Transverse colon (tissue), 4 donors: ENCODE measurements around the gene POU3F1. TPM values are rescaled to one million over a fixed set of nuclear protein-coding genes. Genes with fewer than 3 reads are reported as not detected.

Experiments
- DNase-seq: peaks from one replicate; pipeline ENCODE4 v3.0.0-alpha.2; 2019
- H3K27ac ChIP-seq, 4 donors: fragments of 200-600 bp; sonication (generic); 2 replicates each; pipeline ENCODE4 v1.5.1; 2016 to 2018; ENCODE audit warnings: inconsistent platforms in 4 of 4
- H3K27me3 ChIP-seq: fragments of 200-600 bp; sonication (generic); 2 replicates; pipeline ENCODE4 v1.5.1; 2017; ENCODE audit warnings: inconsistent platforms
- H3K36me3 ChIP-seq, 4 donors: fragments of 200-600 bp; sonication (generic); 2 replicates each; pipeline ENCODE4 v1.5.1; 2017 to 2019; ENCODE audit warnings: inconsistent platforms in 4 of 4
- H3K4me1 ChIP-seq, 4 donors: fragments of 200-600 bp; sonication (generic); 2 replicates each; pipeline ENCODE4 v1.5.1; 2017 to 2020; ENCODE audit warnings: inconsistent platforms in 4 of 4
- H3K4me3 ChIP-seq, 4 donors: fragments of 200-600 bp; sonication (generic); 1 replicate in 1 of 4; 2 replicates in 3 of 4; pipeline versions ENCODE4 v1.5.1 to v1.6.1; 2017 to 2019; ENCODE audit warnings: inconsistent platforms in 4 of 4
- H3K9me3 ChIP-seq, 2 donors: fragments of 200-600 bp; sonication (generic); 2 replicates each; pipeline ENCODE4 v1.5.1; 2017 to 2019; ENCODE audit warnings: inconsistent platforms in 2 of 2
- EP300 ChIP-seq: sonication (generic); formaldehyde crosslinking; IDR thresholded peaks from one replicate; pipeline ENCODE4 v1.6.1; 2017; ENCODE audit warnings: antibody characterized with exemption, low read depth
- POLR2A ChIP-seq: fragments of 450-650 bp; IDR thresholded peaks from one replicate; pipeline ENCODE4 v1.6.1; 2016; ENCODE audit warnings: antibody characterized with exemption, mild to moderate bottlenecking, moderate library complexity
- POLR2AphosphoS5 ChIP-seq, 3 donors: sonication (generic); formaldehyde crosslinking; IDR thresholded peaks; one replicate each; pipeline ENCODE4 v1.6.1; 2016; ENCODE audit warnings: antibody characterized with exemption in 3 of 3
- WGBS, 2 donors: methylation state at CpG; one replicate each; pipeline ENCODE4 v1.1.5; 2018; ENCODE audit warnings: low coverage in 1 of 2; 5-methylcytosine and 5-hydroxymethylcytosine counted together
- in situ Hi-C, 4 donors: fragments of 200-750 bp; cut with MboI; loops; one replicate each; pipeline versions ENCODE4 v1.15.0 to v1.15.1; 2017; ENCODE audit warnings: low sequenced_read_pairs in 3 of 4, low pct_ligation_motif_present in 1 of 4, low pct_unique_long_range_greater_than_20kb in 1 of 4
- intact Hi-C: fragments of 100-400 bp; cut with DNase I; formaldehyde crosslinking; loops from one replicate; pipeline ENCODE4 v1.15.1; 2023; ENCODE audit warnings: low total_unique reads
- total RNA-seq, 4 donors: library from RNA; depleted of rRNA; stranded (reverse); fragments of >200 nt; gene quantifications; one replicate each; pipeline ENCODE4 v1.1.0, GENCODE V29; 2016
- TF ChIP-seq, protein P1 (sequence below), 5 experiments: fragments of 200-600 bp in 3 of 5; fragments of 450-650 bp in 2 of 5; sonication (generic) in 3 of 5; IDR thresholded peaks; 1 replicate in 2 of 5; 2 replicates in 3 of 5; pipeline ENCODE4 v1.5.1; 2016 to 2017; ENCODE audit warnings: antibody characterized with exemption in 5 of 5, inconsistent platforms in 3 of 5, mild to moderate bottlenecking in 2 of 5, moderate library complexity in 1 of 5

Gene POU3F1
- total RNA-seq, 4 donors from 2014 or later = not detected

DNA sequence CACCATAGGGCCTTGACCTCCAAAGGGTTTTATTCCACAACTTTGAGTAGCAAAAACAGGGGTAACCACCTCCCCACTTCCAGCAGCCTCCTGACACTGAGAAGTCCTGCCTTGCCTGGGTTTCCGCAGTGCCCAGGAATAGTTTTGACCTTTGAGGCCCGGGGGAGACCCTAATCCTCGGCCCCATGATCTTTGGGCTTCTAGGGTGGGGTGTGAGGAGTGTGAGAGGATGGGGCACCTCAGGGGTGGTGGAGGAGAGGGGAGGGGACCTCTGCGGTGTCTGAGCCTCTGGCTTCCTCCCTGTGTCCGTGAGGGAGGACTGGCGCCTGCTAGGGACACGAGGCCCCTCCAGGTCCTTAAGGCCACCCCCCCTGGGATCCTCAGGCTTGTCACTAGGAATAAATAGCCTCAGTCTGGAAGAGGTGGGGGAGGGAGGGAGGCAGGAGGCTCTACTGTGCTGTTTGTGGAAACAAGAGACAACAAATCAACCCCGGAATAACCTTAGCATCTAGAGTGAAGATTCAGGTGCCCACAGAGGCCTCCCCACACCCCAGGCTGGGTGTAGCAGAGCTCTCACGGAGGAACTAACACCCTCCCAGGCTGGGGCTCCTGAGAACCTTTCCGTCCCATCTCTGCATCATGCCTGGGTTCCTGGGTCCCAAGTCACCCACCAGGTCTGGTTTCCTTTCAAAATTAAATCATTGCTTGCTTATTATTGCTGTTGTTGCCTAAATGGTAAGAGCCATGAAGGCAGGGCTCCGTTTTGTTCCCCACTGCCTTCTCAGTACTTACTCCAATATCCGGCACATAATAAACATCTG lies 40.4 kb downstream of the POU3F1 start:
- in situ Hi-C loops (no loop called here), intact Hi-C loops (no loop called here)
- H3K27ac ChIP-seq = peak overlapping the region; percentile 80 to 94 (median 90)
- no peaks in the 10 kb centered on the region for H3K36me3 ChIP-seq
- peak overlapping the region in 2 of 4 donors; percentile 62 to 66 for H3K4me3 ChIP-seq
- no peak for DNase-seq
- H3K27me3 ChIP-seq = peaks cover 34% of the 10 kb centered on the region
- H3K9me3 ChIP-seq = no peaks in the 10 kb centered on the region
- WGBS, 2 donors = 60 to 64% methylated on average over 1 to 12 of the region's 12 CpGs
- TF ChIP-seq, protein P1, sequence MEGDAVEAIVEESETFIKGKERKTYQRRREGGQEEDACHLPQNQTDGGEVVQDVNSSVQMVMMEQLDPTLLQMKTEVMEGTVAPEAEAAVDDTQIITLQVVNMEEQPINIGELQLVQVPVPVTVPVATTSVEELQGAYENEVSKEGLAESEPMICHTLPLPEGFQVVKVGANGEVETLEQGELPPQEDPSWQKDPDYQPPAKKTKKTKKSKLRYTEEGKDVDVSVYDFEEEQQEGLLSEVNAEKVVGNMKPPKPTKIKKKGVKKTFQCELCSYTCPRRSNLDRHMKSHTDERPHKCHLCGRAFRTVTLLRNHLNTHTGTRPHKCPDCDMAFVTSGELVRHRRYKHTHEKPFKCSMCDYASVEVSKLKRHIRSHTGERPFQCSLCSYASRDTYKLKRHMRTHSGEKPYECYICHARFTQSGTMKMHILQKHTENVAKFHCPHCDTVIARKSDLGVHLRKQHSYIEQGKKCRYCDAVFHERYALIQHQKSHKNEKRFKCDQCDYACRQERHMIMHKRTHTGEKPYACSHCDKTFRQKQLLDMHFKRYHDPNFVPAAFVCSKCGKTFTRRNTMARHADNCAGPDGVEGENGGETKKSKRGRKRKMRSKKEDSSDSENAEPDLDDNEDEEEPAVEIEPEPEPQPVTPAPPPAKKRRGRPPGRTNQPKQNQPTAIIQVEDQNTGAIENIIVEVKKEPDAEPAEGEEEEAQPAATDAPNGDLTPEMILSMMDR (IDR thresholded peaks at IDR 0.05) = no peak
- TF ChIP-seq POLR2AphosphoS5 (IDR thresholded peaks at IDR 0.05) (no peak), EP300 (no peak), POLR2A (no peak)
- H3K4me1 ChIP-seq = peaks cover 13 to 35% (median 23%) of the 10 kb centered on the region in 4 donors

GRCh38 chr1:38005195-38006007 lies 41.2 kb downstream of the POU3F1 start, which contains the start of gene FHL3:
Gene FHL3 (minus strand): TSS chr1:38005514. CDS start chr1:37999412, 6,102 bp downstream.
- peaks cover 34% of the 10 kb centered on the region for H3K27me3 ChIP-seq
- H3K27ac ChIP-seq = peak within 1 kb of the TSS; percentile 80 to 94 (median 90)
- H3K9me3 ChIP-seq = no peaks in the 10 kb centered on the region
- peaks cover 19 to 43% (median 31%) of the 10 kb centered on the region in 4 donors for H3K4me1 ChIP-seq
- H3K36me3 ChIP-seq = no peaks in the 10 kb centered on the region
- peak within 1 kb of the TSS; percentile 50 to 68 (median 64) for H3K4me3 ChIP-seq
- in situ Hi-C loops = no loop called here
- TF ChIP-seq, protein P1 (IDR thresholded peaks at IDR 0.05) = no peak
- peak; percentile 55 to 61 (median 57) for TF ChIP-seq POLR2AphosphoS5 (IDR thresholded peaks at IDR 0.05)
- TF ChIP-seq POLR2A = no peak
- TF ChIP-seq EP300 = no peak
- DNase-seq = peak; percentile 66
- intact Hi-C loops = no loop called here
- WGBS, 2 donors = 19% methylated on average over 9 of the region's 83 CpGs; no CpG with 5 or more reads in 1 of the 2 donors

- TF ChIP-seq, protein P1 (IDR thresholded peaks at IDR 0.05) = no peak
- no peak for TF ChIP-seq POLR2AphosphoS5 (IDR thresholded peaks at IDR 0.05)
- no peaks in the 10 kb centered on the region for H3K36me3 ChIP-seq
- 9 to 20% methylated on average over 1 to 26 of the region's 26 CpGs for WGBS, 2 donors
- intact Hi-C loops = no loop called here
- peak overlapping the region; percentile 80 to 94 (median 90) for H3K27ac ChIP-seq
- DNase-seq = no peak
- in situ Hi-C loops = no loop called here
- H3K4me1 ChIP-seq = peaks cover 24 to 52% (median 39%) of the 10 kb centered on the region in 4 donors
- no peaks in the 10 kb centered on the region for H3K9me3 ChIP-seq
- peak overlapping the region; percentile 50 to 68 (median 64) for H3K4me3 ChIP-seq
- peaks cover 34% of the 10 kb centered on the region for H3K27me3 ChIP-seq
Measured at GRCh38 chr1:38004284-38005108, 42.1 kb downstream of the POU3F1 start.
